NCI-H446 treated with DMSO at 0.1 percent for 48 hours (cell line): ENCODE results near the gene USP47.
A peak's percentile ranks its signal among the peaks of the same experiment; 100 is the strongest.
"Not testable (repeated sequence)": the region's sequence is repeated elsewhere in the genome, so short reads cannot be mapped to it uniquely, and the experiment has no call there.

Experiments used
- DNase-seq: peaks from one replicate; lab custom pipeline; 2025; lab: John Stamatoyannopoulos, UW

USP47 gene

DNA sequence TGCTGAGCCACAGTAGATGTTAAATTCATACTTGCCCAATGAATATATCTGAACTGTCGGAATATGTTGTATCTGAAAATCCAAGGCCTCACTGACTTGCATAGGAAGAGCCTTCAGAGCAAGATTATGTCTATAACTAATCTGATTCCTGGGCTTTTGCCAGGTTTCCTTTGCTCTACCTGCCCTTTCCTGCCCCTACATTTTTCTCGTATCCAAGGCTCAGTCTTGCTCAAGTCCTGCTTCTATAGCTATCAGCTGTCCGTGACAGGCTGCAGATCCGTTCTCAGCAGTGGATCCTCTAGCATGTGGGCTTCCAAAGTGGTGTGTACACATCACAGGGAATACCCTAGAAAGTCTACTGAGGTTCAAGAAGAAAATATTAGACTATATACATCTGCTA lies 18.8 kb upstream of the USP47 start:
- DNase-seq: no peak

DNA sequence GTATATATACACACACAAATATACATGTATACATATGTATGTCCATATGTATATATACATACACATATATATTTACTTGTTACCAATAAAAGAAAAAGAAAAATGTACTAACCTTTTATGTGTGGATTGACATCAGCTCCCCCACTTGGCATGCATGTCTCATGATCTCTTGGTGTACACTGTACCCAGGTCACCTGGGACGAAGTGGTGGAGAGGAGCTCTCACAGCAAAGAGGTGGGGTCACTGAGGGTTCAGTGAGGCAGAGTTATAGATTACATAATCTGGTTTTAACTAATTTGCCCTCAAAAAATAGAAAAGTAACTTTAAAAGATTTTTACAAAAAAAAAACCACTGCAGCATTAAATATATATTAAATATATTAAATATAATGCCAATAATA lies 15.5 kb upstream of the USP47 start:
- no peak for DNase-seq

DNA sequence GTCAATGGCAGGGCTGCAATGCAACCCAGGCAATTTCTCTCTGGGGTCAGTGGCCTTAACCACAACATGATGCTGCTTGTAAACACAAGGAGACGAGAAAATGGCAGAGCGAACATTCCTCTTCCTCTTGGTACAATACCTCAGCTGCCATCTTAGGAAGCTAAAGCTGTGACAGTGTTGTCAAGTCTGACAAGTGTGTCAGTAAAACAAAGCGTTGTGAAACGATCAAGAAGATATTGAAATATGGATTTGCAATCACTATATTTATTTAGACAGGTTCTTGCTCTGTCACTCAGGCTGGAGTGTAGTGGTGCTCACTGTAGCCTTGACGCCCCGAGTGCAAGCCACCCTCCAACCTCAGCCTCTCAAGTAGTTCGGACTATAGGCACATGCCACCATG lies 14.5 kb upstream of the USP47 start:
- no peak for DNase-seq

DNA sequence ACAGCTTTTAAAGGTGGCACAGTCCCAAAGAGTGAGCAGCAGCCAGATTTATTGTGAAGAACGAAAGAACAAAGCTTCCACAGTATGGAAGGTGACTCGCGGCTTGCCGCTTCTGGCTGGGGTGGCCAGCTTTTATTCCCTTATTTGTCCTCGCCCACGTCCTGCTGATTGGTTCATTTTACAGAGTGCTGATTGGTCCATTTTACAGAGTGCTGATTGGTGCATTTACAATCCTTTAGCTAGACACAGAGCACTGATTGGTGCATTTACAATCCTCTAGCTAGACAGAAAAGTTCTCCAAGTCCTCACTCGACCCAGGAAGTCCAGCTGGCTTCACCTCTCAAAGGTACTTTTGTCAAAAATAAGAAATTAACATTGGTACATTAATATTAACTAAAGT lies 10.4 kb upstream of the USP47 start:
- DNase-seq: not testable (repeated sequence)

DNA sequence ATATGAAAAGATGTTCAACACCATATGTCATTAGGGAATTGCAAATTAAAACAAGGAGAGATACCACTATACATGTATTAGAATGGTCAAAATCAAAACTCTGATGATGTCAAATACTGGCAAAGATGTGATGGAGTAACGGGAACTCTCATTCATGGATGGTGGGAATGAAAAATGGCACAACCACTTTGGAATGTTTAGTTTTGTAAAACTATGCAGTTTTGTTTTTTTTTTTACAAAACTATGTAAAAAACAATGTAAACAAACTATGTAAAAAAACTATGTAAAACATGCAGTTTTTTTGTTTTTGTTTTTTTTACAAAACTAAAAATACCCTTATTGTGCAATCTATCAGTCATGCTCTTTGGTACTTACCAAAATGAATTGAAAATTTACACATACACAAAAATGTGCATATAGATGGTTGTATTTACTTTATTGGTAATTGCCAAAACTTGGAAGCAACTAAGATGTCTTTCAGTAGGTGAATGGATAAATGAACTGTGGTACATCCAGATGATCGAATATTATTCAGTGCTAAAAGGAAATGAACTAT lies 5.0 kb upstream of the USP47 start:
- DNase-seq: no peak

DNA sequence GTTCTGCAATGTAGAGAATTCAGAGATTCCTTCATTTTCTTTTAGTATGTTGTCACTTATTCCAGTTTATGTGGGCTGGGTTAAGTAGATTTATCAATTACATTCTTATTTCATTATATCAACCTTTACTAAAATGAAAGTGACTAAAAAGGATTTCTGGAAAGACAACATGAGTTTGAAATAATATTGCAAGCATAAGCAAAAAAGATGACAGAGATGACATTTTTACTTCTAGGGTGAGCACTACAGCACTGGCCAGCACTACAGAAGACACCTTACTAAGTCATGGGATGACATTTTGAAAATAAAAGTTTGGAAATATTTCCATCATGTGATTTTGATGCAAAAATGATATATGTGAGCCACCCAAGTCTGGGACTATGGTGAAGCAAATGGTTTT lies 2.1 kb upstream of the USP47 start:
- DNase-seq: no peak

DNA sequence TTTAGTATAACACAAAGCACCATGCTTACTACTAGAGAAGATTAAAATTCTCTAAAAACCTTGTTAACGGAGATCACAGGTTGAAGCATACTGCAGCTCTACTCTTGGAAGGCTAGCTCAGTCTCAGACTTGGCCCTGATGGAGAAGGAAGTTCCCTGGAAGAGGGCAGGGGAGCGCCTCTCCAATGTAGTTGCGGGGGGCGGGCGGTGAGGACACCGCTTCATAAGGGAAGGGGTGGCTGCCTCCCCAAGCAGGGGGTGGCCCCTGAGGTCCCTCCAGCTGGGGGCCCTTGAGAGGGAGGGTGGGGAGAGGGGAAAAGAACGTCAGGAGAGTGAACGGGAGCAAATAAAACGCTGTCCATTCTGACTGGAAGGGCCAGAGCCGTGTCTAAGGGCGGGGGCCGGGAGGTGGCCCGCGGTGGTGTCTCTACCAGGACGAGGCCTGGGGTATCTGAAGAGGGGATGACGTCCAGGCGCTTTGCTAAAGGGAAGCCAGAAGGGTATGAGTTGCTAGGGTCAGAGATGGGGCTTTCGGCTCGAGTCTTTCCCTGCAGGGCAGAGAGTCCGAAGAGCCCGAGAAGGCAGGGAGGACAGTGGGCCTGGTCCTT lies 553 bp upstream of the USP47 start:
- DNase-seq: no peak

DNA sequence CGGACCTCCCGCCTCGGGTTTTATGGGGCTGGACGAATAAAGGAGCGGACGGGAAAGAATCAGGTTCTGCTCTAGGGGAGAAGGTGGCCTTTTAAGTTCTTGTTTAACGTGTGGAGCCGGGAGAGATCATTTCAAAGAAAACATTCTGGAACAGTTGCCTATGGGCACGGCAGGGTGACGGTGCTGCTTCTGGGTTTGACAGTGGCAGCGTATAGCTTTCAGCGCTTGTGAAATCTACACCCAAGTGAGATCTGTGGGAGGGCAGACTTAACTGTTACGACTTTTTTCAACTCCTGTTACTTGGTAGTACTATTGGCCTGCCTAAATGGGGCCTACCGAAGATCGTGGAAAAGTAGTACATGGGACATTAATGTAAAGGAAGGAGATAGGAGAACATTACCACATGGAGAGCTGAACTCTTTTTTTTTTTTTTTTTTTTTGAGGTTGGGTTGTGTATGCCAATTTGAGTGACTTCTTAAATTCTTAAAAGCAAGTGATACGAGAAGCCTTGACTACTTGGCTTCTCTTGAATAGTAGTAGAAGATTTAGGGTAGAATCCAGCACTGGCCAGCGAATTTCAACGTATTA lies 743 bp downstream of the USP47 start:
- DNase-seq: peak; percentile 57

DNA sequence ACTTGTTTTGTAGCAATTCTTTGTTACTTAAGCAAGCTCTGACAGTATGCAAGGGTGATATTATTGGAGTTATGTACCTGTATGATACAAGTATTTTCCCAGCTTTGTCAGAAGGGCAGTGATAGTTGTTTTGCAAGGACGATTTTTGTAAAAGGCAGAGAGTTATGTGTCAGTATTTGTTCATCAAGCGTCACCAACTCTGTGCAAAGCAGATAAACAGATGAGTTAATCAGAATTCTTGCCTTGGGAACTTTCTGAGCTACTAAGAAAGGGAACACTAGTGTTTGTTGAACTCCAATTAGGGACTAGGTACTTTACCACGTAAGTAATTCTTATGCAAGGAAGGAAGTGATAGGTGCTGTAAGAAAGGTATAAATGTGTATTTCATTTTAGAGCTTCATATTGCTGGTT lies 1.4 kb downstream of the USP47 start:
- DNase-seq: no peak

DNA sequence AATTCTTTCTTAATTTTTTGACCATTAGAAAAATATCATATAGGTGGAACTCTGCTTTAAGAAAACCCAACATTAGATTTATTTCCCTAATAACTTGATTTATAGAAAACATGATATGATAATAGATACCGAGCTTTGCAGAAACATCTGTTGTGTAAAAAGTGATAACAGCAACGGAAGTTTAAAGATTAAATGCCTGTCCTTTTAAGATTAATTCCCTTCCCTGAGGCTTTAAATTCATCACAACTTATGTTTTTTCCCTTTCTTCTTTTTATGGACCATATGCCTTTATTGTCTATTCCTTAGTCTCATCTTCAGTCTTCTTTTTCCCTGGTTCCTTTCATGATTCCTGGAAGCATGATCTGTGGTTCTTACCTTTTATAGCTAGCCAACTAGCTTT lies 1.9 kb downstream of the USP47 start:
- DNase-seq: no peak

DNA sequence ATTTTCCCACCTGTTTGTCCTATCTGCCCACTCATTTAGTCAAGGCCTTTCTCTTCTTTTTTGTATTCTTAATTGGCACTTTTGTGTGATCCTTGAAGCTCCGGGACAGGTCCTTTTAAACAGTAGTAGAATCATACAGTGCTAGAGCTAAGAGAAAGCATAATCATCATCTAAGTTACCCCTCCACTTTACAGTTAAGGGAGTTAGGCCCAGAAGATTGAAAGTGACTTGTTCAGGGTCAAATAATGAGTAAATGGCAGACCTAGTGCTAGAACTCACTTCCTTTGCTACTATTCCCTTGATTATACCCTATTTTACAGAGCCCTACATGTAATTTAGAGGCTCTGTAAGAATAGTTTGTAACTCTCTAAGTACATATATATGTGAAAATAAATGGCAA lies 2.5 kb downstream of the USP47 start:
- no peak for DNase-seq

DNA sequence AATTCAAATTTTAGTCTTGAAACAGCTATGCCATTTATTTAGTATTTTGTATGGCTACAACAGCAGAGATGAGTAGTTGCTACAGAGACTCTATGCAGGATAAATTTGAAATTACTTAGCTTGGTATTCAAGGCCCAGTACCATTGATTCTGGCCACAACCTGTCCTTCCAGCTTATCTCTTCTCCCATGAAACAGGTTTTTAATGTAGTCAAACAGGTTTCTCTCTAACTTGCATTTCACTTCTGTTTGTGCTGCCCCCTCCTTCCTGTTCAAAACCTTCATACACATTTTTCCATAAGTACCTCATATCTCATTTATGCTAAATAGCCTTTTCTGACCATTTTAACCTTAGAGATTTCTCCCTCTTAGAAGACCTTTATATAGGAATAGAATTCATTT lies 3.3 kb downstream of the USP47 start:
- DNase-seq: no peak

DNA sequence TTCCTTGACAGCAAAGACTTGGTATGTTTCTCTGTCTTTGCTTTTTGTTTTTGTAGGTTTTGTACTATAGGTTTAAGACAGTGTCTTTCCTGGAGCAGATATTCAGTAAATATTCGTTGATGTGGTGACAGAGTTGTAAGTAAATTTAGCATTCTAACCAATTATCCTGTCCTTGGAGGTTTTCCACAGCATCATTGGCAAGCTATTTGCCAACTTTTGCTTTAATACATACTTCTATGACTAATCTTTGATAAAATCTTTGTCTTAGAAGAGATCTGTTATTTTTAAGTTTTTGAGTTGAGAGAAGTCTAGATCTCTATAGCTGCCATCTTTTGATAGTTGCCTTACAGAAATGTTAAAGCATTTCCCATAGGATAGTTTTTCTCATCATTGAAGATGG lies 3.8 kb downstream of the USP47 start:
- DNase-seq: no peak

DNA sequence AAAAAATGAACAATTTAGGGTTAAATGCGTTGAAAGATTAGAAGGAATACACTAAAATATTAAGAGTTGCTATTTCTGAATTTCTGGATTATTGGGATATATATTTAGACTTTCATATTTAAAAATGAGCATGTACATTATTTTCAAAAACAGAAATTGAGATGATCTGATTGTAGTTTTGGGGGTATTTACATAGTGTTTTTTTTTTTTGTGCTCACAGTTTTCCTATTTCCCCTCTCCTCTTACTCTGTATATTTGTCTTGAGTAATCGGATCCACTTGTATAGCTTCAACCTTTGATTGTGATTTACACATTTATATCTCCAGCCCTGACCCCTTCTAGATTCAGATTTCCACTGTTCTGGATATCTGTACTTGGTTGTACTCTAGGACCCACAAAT lies 5.3 kb downstream of the USP47 start:
- DNase-seq: no peak

DNA sequence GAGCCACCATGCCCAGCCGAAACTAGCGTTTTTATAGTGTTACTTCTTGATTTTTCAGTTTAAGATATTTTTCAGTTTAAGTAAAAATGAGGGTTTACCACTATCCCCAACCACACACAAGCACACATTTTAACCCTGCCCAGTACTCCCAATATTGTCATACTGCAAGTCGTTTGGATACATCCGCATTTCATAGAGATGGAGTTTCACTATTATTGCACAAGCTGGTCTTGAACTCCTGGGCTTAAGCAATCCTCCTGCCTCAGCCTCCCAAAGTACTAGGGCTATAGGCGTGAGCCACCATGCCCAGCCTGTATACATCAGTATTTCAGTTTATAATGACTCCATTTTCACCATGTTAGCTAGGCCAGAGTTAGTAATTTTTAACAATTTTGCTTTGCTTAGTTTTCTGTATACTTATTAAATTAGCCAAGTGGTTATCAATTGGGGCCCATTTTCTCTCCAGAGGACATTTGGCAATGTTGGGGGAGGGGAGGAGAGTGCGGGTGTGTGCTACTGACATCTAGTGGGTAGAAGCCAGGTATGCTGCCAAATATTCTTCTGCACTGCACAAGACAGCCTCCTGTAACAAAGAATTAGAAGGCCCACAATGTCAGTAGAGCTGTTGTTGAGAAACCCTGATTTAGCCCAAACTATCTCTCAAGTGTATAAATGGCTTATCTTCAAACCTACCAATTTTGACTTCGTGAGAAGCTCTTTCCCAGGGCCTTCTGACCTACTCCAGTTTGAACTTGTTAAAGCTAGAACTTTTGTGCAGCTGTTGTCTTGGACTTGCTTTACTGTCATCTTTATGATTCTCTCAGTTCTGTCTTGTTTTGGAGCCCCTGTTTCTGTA lies 7.3 kb downstream of the USP47 start:
- peak; percentile 72 for DNase-seq

DNA sequence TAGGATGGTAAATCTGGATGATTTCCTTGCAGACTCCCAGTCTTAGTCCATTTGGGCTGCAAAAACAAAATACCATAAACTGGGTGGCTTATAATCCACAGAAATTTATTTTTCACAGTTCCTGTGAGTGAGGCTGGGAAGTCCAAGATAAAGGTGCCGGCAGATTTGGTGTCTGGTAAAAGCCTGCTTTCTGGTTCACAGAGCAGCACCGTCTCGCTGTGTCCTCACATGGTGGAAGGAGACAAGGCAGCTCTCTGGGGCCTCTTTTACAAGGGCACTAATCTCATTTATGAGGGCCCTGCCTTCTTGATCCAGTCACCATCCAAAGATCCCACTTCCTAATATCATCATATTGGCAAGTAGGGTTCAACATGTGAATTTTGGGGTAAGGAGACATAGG lies 8.9 kb downstream of the USP47 start:
- DNase-seq: no peak

DNA sequence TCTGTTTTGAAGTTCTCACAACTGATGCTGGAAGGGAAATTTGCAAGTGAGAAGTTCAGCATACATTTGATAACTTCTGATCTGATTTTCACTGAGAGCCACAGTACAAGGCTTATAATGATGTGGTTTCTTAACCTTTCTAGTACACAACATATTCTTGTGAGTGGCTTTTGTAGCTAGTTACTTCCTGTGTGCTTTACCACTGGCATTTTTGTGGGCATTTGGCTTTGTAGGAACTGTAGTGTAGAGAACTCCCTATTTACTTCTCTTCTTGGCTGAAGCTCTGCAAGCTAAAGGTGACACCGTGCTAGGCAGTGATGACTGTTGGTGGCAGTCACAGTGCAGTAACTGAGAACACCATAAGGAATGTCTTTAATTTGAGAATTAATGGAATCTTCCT lies 14.9 kb downstream of the USP47 start:
- no peak for DNase-seq

DNA sequence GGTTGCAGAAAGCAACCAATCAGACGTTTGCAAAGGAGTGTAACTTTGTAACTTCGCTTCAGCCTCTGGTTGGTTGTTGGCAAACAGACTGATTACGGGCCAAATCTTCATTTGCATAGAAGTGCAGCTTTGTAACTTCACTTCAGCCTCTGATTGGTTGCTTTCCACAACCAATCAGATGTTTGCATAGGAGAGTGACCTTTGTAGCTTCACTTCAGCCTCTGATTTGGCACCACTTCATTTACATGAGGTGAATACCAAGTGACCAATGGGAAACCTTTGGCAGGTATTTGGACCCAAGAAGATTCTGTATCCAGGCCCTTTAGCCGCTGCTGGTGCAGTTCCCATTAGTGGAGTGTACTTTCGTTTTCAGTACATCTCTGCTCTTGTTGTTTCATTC lies 16.0 kb downstream of the USP47 start:
- no peak for DNase-seq

DNA sequence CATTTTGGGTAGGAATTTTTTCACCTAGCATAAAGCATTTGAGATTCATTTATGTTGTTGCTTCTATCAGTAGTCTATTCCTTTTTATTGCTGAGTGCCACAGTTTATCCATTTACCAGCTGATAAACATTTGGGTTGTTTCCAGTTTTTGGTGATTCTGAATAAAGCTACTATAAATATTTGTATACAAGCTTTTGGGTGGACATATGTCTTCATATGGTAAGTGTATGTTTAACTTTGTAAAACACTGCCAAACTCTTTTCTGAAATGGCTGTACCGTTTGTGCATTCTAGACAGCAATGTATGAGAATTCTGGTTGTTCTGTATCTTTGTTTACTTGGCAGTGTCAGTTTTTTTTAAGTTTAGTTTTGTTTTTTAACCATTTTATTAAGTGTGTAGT lies 16.9 kb downstream of the USP47 start:
- DNase-seq: no peak

DNA sequence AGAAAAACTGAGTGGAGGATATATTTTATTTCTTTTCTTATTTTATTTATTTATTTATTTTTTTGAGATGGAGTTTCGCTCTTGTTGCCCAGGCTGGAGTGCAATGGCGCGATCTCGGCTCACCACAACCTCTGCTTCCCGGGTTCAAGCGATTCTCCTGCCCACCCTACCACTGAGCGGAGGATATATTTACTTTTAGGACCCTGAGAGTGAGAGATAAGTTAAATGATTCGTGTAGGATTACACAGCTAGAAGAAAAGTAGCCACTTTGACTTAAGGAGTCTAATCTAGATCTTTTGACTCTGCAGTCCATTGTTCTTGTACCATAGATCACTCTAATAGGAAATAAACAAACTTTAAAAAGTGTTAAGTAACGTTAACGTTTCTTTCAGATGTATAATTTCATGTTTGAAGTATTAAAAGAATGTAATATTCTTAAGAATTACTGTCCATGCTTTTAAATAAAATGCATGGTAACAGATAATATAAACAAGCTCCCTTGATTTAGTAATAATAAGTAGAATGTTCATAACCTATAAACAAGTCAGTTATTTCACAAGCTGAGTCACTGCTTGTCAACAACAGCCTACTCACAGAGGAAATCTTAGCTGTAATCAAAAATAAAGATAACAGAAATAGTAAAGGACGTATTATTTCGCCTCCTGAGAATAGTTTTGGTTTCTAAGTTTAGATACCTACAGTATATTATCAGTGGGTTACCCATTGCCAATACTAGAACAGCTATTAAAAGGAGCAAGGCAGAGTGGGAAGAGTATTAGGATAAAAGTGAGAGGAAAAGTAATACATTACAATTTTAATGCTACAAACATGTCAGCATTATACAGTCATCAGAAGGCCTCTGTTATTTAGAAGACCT lies 18.6 kb downstream of the USP47 start:
- no peak for DNase-seq

DNA sequence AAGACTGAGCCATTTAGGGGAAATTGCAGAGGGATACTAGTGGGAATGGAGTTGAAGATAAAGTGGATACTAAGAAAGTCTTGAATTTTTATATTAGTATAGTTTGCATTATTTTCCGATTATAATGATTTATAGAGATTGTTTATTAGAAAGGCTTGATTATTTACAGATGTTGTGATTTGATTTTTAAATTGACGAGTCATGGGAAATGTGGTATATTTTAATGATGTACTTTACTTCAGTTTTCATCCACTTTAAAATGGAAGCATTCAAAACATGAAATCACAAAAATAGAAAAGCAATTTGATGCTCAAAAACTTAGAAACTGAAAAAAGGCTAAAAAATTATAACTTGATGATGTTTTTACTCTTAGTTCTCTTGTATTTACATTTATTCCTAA lies 21.2 kb downstream of the USP47 start:
- DNase-seq: no peak

DNA sequence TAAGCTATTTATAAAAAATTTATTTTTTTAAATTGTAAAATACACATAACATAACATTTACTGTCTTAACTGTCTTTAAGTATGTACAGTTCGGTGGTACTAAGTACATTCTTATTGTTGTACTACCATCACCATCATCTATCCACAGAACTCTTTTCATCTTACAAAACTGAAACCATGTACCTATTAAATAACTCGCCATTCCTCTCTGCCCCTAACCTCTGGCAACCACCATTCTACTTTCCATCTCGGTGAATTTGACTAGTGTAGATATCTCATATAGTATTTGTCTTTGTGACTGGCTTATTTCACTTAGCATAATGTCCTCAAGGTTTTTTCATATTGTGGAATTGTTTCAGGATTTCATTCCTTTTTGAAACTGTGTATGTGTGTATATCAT lies 22.6 kb downstream of the USP47 start:
- no peak for DNase-seq
